Measurements from ENCODE around the gene PITRM1.
A peak's percentile ranks its signal among the peaks of the same experiment; 100 is the strongest.

PITRM1 gene

DNA sequence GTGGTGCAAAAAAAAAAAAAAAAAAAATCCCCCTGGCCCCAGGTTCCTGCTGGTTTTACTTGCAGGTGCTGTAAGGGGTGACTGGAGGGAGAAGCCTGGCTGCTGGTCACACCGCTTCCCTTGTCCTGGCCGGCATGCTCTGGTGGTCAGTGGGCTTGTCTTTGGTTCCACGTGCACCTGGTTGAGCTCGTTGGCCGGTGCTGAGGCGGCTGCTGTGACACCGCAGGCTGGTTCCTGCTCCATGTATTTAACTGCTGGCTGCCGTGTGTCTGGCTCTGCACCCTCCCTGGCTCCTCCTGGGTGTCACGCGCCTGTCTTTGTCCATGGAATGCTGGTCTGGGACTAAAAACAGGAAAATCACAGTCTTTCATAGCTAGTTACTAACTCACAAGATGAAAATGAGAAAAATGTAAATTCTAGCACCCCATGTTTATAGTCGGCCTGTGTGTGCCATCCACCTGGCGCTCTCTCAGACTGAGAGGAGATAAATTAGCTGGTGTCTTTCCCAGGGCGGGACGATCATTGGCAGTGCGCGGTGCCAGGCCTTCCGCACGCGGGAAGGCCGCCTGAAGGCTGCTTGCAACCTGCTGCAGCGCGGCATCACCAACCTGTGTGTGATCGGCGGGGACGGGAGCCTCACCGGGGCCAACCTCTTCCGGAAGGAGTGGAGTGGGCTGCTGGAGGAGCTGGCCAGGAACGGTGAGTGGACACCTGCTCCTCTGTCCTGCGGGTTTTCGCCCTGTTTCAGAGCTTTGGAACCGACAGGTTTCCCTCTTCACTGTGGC, 71.5 kb downstream of the PITRM1 start:
- DNase-seq (ENCODE audit: low read depth) = no peak

DNA sequence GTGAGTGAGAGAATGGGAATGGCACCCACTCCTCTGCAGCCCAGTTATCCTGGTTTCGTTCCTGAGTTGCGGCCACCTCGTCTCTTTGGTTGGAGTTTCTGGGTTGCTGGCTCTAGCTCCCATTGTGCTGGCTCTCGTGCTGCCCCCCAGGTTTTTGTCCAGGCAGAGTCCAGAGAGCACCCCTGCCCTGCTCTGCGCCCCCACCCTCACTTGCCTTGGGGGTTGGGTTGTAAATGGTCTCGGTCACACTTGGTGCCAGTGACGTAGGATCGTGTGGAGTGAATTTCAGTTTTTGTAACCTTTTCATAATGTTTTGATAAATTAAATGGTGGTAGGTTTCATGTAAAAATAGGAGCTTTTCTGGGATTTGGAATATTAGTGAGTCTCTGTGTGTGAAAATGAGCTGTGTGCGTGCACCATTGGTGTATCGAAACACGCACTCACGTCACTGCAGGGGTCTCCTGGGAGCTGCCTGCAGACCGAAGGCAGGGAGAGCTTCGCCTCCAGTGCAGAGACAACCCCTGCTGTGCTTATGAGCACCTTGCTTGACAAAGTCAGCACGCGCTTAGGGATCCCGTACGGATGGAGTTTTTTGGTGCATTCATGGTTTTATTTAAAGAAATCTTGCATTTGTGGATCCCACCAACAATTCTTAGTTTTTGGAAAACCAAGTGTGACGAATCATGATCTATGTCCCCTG, 72.3 kb downstream of the PITRM1 start:
- no peak for DNase-seq (ENCODE audit: low read depth)

GRCh38 chr10:3099291-3100092, 73.1 kb downstream of the PITRM1 start:
- DNase-seq (ENCODE audit: low read depth) = peak; percentile 53

DNA sequence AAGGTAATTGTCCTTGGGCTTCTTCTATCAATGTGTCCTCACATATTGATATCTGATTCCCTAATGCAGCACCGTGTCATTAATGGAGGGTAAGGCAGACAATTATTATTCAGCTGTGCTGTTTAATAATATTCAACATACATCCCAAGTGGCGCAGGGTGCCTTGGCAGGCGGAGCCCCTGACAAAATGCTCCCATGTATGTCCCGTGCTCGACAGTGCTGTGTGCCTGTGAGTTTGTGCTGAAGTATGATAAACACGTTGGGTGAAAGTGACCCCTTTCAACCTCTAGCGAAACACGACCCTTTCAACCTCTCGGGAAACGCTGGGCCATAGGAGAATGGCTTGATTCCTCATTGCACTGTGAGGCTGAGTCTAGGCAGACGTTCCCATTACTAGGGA, 73.9 kb downstream of the PITRM1 start:
- DNase-seq (ENCODE audit: low read depth) = no peak

DNA sequence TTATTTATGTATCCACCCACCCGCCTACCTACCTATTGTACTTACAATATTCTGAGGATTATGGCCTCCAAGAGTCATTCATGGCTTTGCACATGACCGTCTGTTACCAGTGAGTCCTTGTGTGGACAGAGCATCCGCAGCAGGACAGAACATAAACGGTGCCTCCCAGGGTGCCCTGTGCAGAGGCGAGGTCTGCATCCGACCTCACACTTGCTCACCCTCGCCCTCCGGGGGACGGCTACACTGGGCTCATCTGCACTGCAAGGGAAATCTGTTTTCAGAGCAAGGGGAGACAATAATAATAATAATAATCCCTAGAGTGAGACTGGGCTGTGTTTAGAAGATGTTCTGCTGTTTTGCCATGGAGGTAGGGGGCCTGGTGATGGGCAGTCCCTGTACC, 75.4 kb downstream of the PITRM1 start:
- DNase-seq (ENCODE audit: low read depth) = no peak

- no peak for DNase-seq (ENCODE audit: low read depth)
These were observed 76.4 kb downstream of the PITRM1 start for GRCh38 chr10:3096149-3096548.

GRCh38 chr10:3095373-3096139, 77.0 kb downstream of the PITRM1 start:
- peak; percentile 97 for DNase-seq (ENCODE audit: low read depth)

- no peak for DNase-seq (ENCODE audit: low read depth)
These were observed 78.0 kb downstream of the PITRM1 start for GRCh38 chr10:3094609-3095036.

GRCh38 chr10:3093996-3094395, 78.6 kb downstream of the PITRM1 start:
- DNase-seq (ENCODE audit: low read depth) = no peak

GRCh38 chr10:3091921-3092320, 80.7 kb downstream of the PITRM1 start:
- DNase-seq (ENCODE audit: low read depth) = no peak

GRCh38 chr10:3090914-3091787, 81.4 kb downstream of the PITRM1 start:
- DNase-seq (ENCODE audit: low read depth) = peak; percentile 55

GRCh38 chr10:3090388-3090787, 82.2 kb downstream of the PITRM1 start:
- no peak for DNase-seq (ENCODE audit: low read depth)

Data from fibroblast of the conjunctiva (primary cell).